OCI-LY7 (cell line): ENCODE results near the gene SHISA4. TPM values are rescaled to one million over a fixed set of nuclear protein-coding genes. Genes with fewer than 3 reads are reported as not detected.

Experiments
- BruUV-seq: library from RNA; stranded (reverse); fragments of 400-500 nt; replicated peaks from 2 replicates; lab custom pipeline; 2021; lab: Mats Ljungman, UMichigan
- CTCF ChIA-PET: fragments of 300-600 bp; sonication (Branson Sonifier 250); formaldehyde crosslinking; loops from one replicate; lab custom pipeline; 2022; ENCODE audit warnings: antibody characterized with exemption; ENCODE audit not compliant: unreplicated experiment; lab: Charles Lee
- POLR2A ChIA-PET: fragments of 300-600 bp; sonication (Branson Sonifier 250); formaldehyde crosslinking; loops from one replicate; lab custom pipeline; 2022; ENCODE audit warnings: antibody characterized with exemption; lab: Charles Lee
- DNase-seq: peaks from one replicate; pipeline ENCODE4 v3.0.0-alpha.2; 2015; ENCODE audit warnings: low spot score
- H2AFZ ChIP-seq: fragments of 200-600 bp; sonication (generic), shearing (Covaris generic); 2 replicates; pipeline ENCODE4 v1.6.1; 2014; ENCODE audit warnings: mild to moderate bottlenecking, antibody characterized with exemption, low read length, moderate library complexity
- H3K27ac ChIP-seq: fragments of 200-600 bp; sonication (generic); 2 replicates; pipeline ENCODE4 v1.5.1; 2014; ENCODE audit warnings: mixed run types, low read depth, mild to moderate bottlenecking, moderate library complexity, low read length, inconsistent platforms; ENCODE audit not compliant: poor library complexity, severe bottlenecking
- H3K36me3 ChIP-seq: fragments of 200-600 bp; sonication (generic); 2 replicates; pipeline ENCODE4 v1.6.1; 2014; ENCODE audit warnings: mild to moderate bottlenecking, antibody characterized with exemption, low read length, moderate library complexity, mixed read lengths; ENCODE audit not compliant: insufficient read depth
- H3K4me1 ChIP-seq: fragments of 200-600 bp; sonication (generic); 2 replicates; pipeline ENCODE4 v1.5.1; 2014; ENCODE audit warnings: mild to moderate bottlenecking, low read length; ENCODE audit not compliant: insufficient read depth, poor library complexity, severe bottlenecking
- H3K4me2 ChIP-seq: fragments of 200-600 bp; sonication (generic); 2 replicates; pipeline ENCODE4 v1.6.1; 2014; ENCODE audit warnings: mild to moderate bottlenecking, low read length
- H3K4me3 ChIP-seq: fragments of 200-600 bp; sonication (generic); 2 replicates; pipeline ENCODE4 v1.5.1; 2014; ENCODE audit warnings: mild to moderate bottlenecking, low read depth, low read length; ENCODE audit not compliant: poor library complexity, severe bottlenecking
- H3K79me2 ChIP-seq: fragments of 200-600 bp; sonication (generic); 2 replicates; pipeline ENCODE4 v1.6.1; 2016; ENCODE audit warnings: low read depth, mild to moderate bottlenecking, low read length, moderate library complexity, mixed read lengths; ENCODE audit not compliant: insufficient read depth
- H3K9me2 ChIP-seq: fragments of 200-600 bp; sonication (generic); 2 replicates; pipeline ENCODE4 v1.6.1; 2016; ENCODE audit warnings: mild to moderate bottlenecking, low read length, mixed read lengths; ENCODE audit not compliant: insufficient read depth
- H3K9me3 ChIP-seq: fragments of 200-600 bp; sonication (generic); 2 replicates; pipeline ENCODE4 v1.6.1; 2014; ENCODE audit warnings: mild to moderate bottlenecking, mixed run types, low read length, mixed read lengths
- H4K20me1 ChIP-seq: fragments of 200-600 bp; sonication (generic); 2 replicates; pipeline ENCODE4 v1.6.1; 2014; ENCODE audit warnings: mild to moderate bottlenecking, antibody characterized with exemption, low read length, moderate library complexity, mixed read lengths; ENCODE audit not compliant: insufficient read depth
- CTCF ChIP-seq: fragments of 200-600 bp; sonication (generic); conservative IDR thresholded peaks from 2 replicates; pipeline ENCODE4 v1.5.1; 2014; ENCODE audit warnings: mild to moderate bottlenecking, antibody characterized with exemption, low read length, moderate library complexity, mixed read lengths
- EZH2phosphoT487 ChIP-seq: fragments of 200-600 bp; sonication (generic); IDR thresholded peaks from 2 replicates; pipeline ENCODE4 v1.6.1; 2018; ENCODE audit warnings: low read depth, borderline replicate concordance, mild to moderate bottlenecking, mixed run types, antibody characterized with exemption, low read length, moderate library complexity, mixed read lengths
- intact Hi-C: fragments of 100-400 bp; cut with micrococcal nuclease; formaldehyde crosslinking; loops from one replicate; pipeline ENCODE4 v1.10.0; 2022; ENCODE audit not compliant: unreplicated experiment
- total RNA-seq, 2 experiments: library from RNA; depleted of rRNA in 1 of 2; stranded (reverse); fragments of >200 nt in 1 of 2; shearing (Covaris generic) in 1 of 2; gene quantifications; 2 replicates each; pipeline ENCODE4 v1.2.3, GENCODE V29; 2014 to 2022

SHISA4 gene
- total RNA-seq, 2 experiments from 2014 or later = not detected

- no peaks in the 10 kb centered on the region for H3K36me3 ChIP-seq
- intact Hi-C loops = loop anchor here (10.0 kb wide), 1 partner anchor 224 kb away; no protein-coding TSS in a partner anchor
- no peaks in the 10 kb centered on the region for H3K4me1 ChIP-seq
- no peaks in the 10 kb centered on the region for H4K20me1 ChIP-seq
- H2AFZ ChIP-seq = no peak overlapping the region
- ChIA-PET CTCF (interaction anchor here (0.6 kb wide), 2 partner anchors 39 to 296 kb away, joined by 3 read pairs; no protein-coding TSS in a partner anchor), POLR2A (no interaction called here)
- TF ChIP-seq CTCF (no peak), EZH2phosphoT487 (no peak)
- no peak overlapping the region for H3K4me3 ChIP-seq
- H3K79me2 ChIP-seq = no peaks in the 10 kb centered on the region
- no peak overlapping the region for H3K4me2 ChIP-seq
- no TSS peak for BruUV-seq
- H3K9me2 ChIP-seq = no peaks in the 10 kb centered on the region
- H3K9me3 ChIP-seq = no peaks in the 10 kb centered on the region
- no peak overlapping the region for H3K27ac ChIP-seq
- DNase-seq = no peak
These were observed 2.2 kb downstream of the SHISA4 start for GRCh38 chr1:201890806-201891450.

GRCh38 chr1:201891451-201892045, 2.9 kb downstream of the SHISA4 start:
- H2AFZ ChIP-seq = no peak overlapping the region
- intact Hi-C loops = loop anchor here (10.0 kb wide), 1 partner anchor 223 kb away; no protein-coding TSS in a partner anchor
- CTCF ChIA-PET = interaction anchor here (0.6 kb wide), 1 partner anchor 38 kb away, joined by 3 read pairs; no protein-coding TSS in a partner anchor
- no TSS peak for BruUV-seq
- H3K4me2 ChIP-seq = no peak overlapping the region
- no peak for DNase-seq
- H3K79me2 ChIP-seq = no peaks in the 10 kb centered on the region
- H4K20me1 ChIP-seq = no peaks in the 10 kb centered on the region
- H3K4me1 ChIP-seq = no peaks in the 10 kb centered on the region
- POLR2A ChIA-PET = no interaction called here
- H3K4me3 ChIP-seq = no peak overlapping the region
- H3K9me3 ChIP-seq = no peaks in the 10 kb centered on the region
- H3K9me2 ChIP-seq = no peaks in the 10 kb centered on the region
- H3K36me3 ChIP-seq = no peaks in the 10 kb centered on the region
- TF ChIP-seq CTCF = no peak
- no peak for TF ChIP-seq EZH2phosphoT487
- no peak overlapping the region for H3K27ac ChIP-seq

GRCh38 chr1:201892211-201892610, 3.5 kb downstream of the SHISA4 start:
- DNase-seq = no peak
- Histone ChIP-seq H3K36me3 (no peaks in the 10 kb centered on the region), H4K20me1 (no peaks in the 10 kb centered on the region), H3K4me1 (no peaks in the 10 kb centered on the region), H3K9me3 (no peaks in the 10 kb centered on the region), H3K9me2 (no peaks in the 10 kb centered on the region), H3K4me3 (no peak overlapping the region), H3K4me2 (no peak overlapping the region), H3K27ac (no peak overlapping the region), H2AFZ (no peak overlapping the region), H3K79me2 (no peaks in the 10 kb centered on the region)
- BruUV-seq = no TSS peak
- no peak for TF ChIP-seq EZH2phosphoT487
- no peak for TF ChIP-seq CTCF
- intact Hi-C loops = loop anchor here (10.0 kb wide), 1 partner anchor 223 kb away; no protein-coding TSS in a partner anchor
- ChIA-PET POLR2A (no interaction called here), CTCF (no interaction called here)
